Stimulated activated CD4-positive, alpha-beta T cell treated with anti-CD3 and anti-CD28 coated beads, Interleukin-12 subunit alpha, Interleukin-12 subunit beta, amount 100 ng/mL, for 4 hours (primary cell): Measurements from ENCODE around the gene JARID2.
A peak's percentile ranks its signal among the peaks of the same experiment; 100 is the strongest.

Experiments
- DNase-seq: peaks from one replicate; pipeline ENCODE4 v3.0.0-alpha.2; 2020

The JARID2 gene

GRCh38 chr6:15247500-15248450 is 1.9 kb downstream of the JARID2 start:
- DNase-seq = peak; percentile 61

DNA sequence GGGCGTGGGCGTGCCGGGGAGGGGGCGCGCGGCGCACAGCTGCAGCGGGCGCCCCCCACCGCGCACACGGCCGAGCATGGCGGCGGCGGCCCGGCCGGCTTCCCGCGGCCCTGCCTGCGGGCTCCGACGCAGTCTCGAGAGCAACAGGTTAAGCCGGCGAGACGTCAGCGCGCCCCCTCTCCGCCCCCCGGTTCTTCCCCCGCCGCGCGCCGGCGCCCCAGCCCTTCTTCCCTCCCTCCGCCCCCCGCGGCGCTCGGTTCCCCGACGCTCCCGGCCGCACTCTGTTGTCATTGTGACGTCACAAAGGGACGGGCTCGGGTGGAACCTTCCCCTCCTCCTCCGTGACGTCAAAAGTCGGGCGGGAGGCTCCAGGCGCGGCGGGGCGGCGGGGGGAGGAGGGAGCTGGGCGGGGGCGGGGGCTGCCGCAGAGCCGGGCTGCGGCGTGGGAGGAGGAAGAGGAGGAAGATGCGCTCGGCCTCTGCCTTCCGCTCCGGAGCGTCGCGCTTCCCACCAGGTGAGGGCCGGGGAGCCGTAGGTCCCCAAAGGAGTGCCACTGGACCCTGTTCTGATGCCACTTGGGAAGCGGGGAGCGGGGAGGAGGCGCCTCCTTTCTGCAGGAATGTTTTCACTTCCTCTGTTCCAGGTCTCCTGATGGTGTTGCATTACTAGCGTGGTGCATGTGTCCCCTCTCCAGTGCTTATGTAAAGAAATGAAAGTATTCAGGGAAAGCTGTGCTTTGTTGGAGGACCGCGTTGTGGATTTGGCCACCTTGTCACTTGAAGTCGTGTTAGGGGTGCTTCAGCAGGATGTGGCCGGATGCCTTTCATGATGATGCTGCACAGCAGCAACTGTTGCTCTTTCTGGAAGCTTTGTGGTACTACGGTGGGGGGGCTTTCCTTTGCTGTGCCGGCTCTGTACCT is 2.8 kb downstream of the JARID2 start:
- DNase-seq = peak; percentile 91

DNA sequence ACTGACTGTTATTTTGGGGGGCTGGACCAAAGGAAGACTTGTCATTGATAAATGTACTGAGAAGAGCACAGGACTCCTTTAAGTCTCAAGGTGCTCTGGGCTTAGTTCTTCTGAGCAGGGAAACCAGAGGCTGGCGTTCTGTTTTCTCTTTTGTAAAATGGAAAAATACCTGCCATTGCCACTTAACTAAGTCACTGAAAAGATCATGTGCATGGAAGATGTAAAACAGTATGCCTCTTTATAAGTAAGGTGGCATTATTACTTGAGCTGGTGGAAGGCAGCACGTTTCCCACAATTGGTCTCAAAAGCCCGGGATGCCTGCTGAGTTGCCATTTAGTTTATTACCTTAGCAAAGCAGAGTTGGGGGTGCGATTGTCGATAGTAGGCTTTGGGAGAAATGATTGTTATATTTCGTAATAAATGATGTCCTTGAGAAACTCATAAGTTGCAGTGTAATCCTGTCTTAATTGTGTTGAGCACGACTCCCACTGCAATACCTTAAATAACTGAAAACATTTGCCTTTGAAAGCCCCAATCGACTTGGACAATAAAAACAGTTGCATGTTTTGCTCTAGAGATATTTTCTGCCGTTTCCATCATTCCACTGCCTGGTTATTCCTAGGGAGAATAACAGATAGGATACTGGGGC is 3.6 kb downstream of the JARID2 start:
- no peak for DNase-seq

DNA sequence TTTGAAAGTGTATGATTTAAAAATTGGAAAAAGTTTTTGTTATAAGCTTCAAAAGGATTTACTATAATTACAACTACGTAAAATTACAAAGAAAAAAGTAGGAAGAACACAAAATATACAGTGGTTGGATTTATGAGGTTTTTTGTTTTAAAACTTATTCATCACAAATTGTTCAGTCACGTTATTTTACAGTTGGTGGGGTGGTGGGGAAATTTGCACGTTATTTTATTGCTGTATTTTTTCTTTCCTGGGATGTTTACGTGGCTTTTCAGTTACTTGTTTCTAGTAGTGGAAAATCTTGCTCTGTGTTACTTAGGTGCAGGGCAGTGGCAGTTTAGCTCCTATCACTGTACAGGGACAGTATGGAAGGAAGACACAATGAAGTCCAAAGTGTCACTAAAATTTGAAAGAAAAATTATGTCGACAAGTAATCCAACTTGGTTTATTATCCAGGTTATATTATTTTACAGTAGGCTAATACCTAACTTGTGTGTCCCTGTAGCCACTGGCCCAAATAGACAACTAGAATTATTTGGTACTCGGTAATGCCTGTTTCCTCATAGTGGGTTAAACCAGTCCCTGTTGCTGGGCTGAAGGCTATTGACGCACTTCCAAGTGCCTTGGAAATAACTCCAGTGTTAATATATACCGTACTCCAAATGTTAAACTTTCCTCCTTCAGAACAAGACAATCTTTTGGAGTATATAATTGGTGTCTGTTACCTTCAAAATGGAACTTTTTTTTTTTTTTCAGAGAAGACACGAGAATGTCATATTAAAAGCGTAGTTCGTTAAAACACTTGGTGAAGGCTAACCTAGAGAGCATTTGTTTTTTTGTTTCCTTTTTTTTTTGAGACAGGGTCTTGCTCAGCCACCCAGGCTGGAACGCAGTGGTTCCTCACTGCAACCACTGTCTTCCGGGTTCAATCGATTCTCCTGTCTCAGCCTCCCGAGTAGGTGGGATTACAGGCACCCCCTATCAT is 4.6 kb downstream of the JARID2 start:
- DNase-seq = no peak

DNA sequence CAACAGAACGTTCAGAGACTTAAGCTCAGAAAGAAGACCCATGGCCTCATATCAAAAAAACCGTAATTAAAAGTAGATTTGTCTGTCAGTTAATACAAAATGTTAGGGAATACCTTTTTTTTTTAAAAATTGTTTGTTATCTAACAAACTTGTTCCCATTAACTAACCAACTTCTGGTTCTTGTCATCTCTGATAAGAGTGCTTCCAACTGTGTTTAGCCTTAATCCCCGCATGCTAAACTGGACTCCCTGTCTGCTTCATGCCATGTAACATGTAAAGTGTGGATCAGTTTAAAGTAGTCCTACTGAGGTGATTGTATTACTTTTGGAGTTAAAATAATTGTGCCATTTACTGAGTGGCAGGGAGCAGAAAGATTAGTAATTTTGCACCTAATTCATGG is 6.3 kb downstream of the JARID2 start:
- no peak for DNase-seq

GRCh38 chr6:15253203-15254022 is 7.5 kb downstream of the JARID2 start:
- no peak for DNase-seq

DNA sequence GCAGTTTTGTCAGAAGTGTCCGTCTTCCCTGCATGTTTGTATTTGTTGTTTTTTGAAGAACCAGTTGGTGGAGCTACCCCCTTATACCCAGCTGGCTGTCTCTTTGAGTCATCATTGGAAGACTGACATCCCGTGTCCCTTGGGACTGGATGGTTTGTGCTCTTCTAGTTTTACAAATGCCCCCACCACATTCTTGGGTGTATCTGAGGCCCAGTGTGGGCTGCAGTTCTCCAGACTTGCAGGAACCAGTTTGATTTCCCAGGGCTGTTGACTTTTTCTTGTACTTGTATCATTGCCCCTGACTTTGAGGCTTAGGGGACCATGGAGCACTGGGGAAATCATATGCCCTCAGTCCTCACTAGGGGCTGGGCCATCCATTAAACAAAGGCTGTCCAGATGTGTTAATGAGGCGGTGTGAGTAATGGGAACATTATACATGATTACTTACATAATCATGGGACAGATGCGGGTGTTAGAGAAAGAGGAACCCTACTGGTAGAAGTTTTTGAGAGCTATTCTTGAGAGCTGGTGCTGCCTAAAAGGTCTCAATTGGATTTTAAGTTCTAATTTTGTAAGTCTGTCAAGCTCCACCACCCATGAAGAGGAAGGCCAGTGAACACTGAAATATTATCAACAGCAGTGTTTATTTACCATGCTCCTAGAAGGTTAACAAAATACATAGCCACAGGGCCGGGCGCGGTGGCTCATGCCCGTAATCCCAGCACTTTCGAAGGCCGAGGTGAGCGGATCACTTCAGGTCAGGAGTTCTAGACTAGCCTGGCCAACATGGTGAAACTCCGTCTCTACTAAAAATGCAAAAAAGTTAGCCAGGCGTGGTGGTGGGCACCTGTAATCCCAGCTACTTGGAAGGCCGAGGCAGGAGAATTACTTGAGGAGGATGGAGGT is 8.5 kb downstream of the JARID2 start:
- no peak for DNase-seq

DNA sequence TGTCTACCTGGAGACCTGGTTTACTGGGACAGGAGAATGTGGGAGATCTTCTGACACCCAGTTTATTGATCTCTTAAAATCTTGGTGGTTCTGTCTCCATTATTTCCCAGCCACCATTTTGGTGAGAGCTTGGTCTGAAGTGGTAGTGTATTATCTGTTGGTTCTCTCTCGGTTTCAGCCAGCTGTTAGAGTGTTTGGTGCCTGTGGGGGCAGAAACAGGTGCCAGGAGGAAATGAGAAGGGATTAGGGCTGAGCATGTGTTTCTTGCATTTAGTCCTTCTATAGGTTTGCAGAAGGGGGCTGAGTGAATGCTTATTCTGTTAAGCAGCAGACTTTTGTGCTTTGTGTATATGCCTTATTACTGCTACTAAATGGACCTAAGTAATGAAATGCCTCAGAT is 9.6 kb downstream of the JARID2 start:
- DNase-seq = no peak

DNA sequence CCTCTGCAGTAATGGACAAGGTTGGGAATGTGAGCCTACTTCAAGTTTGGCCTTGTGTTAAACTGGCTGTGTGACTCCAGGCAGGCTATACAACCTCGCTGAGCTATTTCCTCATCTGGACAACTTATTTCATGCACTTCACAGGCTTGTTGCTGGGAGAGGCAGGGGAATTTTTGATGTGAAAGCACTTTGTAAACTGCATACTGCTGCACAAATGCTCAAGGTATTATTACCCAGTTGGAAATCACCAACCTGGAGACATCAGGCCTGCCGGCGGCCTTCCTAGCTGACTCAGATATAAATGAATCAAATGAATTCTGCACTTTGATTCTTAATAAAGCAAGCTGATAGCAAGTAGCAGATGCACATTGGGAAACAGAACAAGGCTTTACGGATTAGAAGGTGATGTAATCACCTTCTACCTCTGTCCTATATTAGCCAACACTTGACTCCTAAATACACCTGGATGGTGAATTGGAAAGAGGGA is 10.1 kb downstream of the JARID2 start:
- no peak for DNase-seq

GRCh38 chr6:15256538-15257271 is 10.8 kb downstream of the JARID2 start:
- no peak for DNase-seq

- no peak for DNase-seq
Measured at GRCh38 chr6:15257357-15258132, 11.7 kb downstream of the JARID2 start.

GRCh38 chr6:15259766-15260098 is 13.9 kb downstream of the JARID2 start:
- DNase-seq = no peak

DNA sequence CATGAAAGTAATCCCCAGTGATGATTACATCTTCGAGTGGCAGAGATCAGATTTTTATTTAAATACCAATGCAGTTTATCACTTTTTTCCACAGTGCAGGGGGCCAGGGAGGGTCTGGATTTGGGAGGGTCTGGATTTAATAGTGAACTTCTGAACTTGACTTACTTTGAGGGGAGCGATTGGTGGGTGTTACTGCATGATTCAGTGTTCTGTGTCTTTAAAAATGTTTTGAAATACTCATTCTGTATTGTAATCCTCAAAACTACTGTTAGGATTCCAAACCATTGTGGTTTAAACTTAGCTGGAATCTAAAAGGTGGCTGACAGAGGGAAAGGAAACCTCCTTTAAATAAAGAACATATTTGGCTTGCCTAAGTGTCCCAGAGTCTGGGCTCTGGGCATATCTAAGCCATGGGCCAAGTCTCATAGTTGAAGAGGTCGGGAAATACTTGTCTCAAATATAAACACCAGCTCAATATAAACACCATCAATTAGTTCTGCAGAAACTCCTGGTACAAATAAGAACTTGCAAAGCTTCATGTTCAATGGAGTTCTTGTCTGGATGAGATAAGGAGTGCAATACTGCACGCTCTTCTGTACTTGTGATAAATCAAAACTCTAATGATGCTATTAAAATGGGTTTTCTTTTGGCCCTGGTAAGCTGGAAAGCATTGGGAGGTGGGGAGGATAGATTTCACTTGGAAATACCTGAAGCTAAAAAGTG is 14.4 kb downstream of the JARID2 start:
- no peak for DNase-seq

DNA sequence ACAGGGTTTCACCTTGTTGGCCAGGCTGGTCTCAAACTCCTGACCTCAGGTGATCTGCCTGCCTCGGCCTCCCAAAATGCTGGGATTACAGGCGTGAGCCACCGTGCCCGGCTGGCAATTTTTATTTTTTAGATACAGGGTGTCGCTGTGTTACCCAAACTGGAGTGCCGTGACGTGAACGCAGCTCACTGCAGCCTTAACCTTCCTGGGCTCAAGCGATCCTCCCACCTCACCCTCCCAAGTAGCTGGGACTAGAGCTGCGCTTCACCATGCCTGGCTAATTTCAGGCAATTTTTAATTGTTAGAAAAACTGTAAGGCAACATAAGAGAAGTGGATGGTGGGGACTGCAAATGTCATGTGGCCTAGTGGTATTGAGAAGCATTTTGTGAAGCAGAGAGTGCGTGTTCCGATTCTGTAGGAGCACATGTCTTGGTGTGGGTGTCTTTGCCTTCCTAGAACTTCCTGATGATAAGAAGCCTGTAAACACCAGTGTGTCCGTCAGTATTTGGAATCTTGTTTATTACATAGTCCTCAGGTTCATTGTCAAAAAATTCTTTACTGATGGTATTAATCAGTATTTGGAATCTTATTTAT is 18.0 kb downstream of the JARID2 start:
- DNase-seq = no peak

GRCh38 chr6:15264412-15264811 is 18.5 kb downstream of the JARID2 start:
- DNase-seq = no peak

GRCh38 chr6:15264902-15265761 is 19.3 kb downstream of the JARID2 start:
- no peak for DNase-seq
